ENCODE results near the gene MAP3K4.

Gene MAP3K4

GRCh38 chr6:161143663-161144430 is 152.3 kb downstream of the MAP3K4 start:
- no peak for DNase-seq (ENCODE audit: low spot score)

- DNase-seq (ENCODE audit: low spot score), result no peak
These were observed 158.6 kb downstream of the MAP3K4 start for GRCh38 chr6:161150136-161150535.

DNA sequence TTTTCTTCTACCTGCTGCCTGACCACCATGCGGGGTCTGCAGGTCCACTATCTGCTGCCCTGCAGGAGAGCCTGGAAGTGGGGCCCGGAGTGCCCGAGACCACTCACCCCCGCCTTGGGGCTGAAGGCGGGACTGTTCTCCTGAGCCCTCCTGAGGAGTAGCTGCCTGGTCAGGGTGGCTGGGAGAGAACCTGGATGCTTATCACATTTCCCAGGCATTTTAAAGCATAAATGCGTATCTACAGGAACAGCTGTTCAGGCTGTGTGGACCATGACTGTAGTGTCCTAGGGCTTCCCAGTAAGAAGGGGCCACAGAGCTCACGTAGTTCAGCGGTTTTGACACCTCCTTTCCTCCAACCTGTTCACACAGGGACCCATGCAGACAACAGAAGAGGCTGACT is 159.0 kb downstream of the MAP3K4 start:
- DNase-seq (ENCODE audit: low spot score), result no peak

DNA sequence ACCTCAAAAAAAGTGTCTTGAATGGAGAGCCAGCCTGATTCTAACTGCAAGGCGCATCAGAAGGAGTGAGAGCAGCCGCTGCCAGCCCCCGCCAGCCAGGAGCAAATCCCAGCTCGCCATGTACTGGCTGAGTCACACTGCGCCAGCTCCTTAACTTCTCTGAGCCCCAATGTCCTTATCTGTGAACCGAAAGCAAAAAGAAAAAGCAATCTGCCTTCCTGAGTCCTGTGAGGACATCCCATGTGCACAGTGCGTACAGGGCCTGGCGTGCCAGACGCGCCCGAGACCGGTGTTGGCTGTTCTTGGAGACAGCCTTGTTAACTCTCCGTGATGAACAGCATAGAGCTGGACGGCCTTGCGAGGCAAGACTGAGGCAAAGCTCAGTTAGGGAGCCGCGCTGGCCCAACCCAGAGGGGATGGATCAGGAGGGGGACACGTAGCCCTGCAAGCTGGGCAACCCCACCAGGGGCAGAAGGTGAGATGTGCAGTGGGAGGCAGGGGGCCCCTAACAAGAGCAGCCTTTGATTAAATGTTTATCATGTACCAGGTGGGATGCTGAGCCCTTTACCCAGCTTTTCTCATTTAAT is 159.6 kb downstream of the MAP3K4 start:
- no peak for DNase-seq (ENCODE audit: low spot score)

GRCh38 chr6:161151660-161152526 is 160.3 kb downstream of the MAP3K4 start:
- DNase-seq (ENCODE audit: low spot score), result no peak

GRCh38 chr6:161152527-161152862 is 160.9 kb downstream of the MAP3K4 start:
- DNase-seq (ENCODE audit: low spot score), result no peak

DNA sequence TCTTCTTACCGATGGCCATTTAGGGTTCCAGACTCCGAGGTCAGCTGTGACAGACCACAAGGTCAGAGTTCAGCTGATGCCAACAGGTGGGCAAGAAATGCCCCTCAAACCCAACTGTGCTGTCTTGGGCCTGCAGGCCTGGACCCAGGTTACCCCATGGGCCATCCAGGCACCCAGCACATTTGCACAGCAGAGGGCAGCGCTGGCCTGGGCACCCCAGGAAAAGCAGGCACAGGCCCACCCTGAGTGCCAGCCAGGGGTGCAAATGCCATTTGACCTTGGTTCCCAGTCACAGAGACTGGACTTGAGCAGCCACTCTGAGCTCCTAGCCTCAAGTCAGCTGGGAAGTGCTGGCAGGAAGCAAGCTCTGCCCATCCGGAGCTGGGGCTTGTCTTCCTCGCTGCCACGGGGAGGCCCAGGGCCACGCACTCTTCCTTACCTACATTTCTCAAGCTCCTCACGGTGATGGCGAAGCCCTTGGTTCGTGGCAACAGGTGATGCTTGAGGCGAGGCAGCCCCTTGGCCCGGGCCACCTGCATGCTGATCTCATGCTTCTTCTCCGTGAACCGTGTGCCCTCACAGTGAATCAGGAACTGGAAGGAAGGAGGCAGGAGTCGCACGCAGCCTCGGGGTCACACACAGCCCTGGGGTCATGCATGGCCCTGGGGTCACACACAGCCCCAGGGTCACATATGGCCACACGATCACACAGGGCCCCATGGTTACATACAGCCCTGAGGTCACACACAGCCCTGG is 161.5 kb downstream of the MAP3K4 start:
- DNase-seq (ENCODE audit: low spot score), result no peak

DNA sequence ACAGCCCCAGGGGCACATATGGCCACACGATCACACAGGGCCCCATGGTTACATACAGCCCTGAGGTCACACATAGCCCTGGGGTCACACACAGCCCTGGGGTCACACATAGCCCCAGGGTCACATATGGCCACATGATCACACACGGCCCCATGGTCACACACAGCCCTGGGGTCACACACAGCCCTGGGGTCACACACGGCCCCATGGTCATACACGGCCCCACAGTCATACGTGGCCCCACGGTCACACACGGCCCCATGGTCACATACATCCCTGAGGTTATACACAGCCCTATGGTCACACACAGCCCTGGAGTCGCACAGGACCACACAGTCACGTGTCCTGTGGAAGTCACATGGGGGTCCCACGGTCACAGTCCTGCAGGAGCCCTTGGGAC is 162.2 kb downstream of the MAP3K4 start:
- DNase-seq (ENCODE audit: low spot score), result no peak

DNA sequence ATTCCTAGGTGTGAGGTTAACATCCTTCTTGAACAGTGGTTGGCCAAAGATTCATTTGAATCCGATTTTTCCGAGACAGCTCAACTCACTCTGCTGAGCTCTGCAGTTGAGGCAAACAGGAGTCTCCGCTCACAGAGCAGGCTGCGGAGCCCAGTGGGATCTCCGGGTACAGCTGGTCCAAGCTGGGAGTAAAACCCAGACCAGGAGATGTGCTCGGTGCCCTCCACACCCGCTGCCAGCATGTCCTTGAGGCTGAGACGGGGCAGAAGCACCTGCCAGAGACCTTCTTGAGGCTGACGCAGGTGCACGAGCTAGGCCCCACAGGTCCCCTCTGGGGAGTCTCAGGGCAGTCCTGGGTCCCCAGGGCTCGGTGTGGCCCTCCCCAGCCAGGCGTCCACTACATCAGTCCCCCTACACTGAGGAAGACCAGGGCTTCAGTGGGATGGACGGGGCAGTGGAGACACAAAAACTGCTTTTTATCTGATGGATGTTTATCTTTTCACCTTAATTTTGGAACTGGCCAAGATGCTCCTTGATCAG is 163.3 kb downstream of the MAP3K4 start:
- no peak for DNase-seq (ENCODE audit: low spot score)

DNA sequence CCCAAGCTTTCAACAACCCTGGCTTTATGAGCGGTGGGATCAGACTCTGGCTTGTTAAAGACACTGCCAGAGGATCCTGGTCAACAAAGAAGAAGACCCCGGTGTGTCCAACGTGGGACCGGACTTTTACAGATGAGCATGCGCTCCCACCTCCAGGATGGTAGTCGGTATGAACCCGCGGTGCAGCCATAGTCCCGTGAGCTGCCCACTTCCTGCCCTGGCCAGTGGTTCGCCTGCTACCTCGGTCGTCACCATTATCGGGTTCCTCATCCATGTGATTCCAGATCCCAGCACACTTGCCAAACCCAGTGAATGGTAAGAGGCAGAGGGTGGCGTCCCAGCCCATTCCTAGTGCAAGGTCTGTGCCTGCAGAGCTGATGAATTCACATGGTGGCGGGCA is 169.6 kb downstream of the MAP3K4 start:
- DNase-seq (ENCODE audit: low spot score), result no peak

- DNase-seq (ENCODE audit: low spot score), result no peak
These were observed 170.5 kb downstream of the MAP3K4 start for GRCh38 chr6:161161889-161162624.

- DNase-seq (ENCODE audit: low spot score), result no peak
These were observed 171.2 kb downstream of the MAP3K4 start for GRCh38 chr6:161162722-161163121.

DNA sequence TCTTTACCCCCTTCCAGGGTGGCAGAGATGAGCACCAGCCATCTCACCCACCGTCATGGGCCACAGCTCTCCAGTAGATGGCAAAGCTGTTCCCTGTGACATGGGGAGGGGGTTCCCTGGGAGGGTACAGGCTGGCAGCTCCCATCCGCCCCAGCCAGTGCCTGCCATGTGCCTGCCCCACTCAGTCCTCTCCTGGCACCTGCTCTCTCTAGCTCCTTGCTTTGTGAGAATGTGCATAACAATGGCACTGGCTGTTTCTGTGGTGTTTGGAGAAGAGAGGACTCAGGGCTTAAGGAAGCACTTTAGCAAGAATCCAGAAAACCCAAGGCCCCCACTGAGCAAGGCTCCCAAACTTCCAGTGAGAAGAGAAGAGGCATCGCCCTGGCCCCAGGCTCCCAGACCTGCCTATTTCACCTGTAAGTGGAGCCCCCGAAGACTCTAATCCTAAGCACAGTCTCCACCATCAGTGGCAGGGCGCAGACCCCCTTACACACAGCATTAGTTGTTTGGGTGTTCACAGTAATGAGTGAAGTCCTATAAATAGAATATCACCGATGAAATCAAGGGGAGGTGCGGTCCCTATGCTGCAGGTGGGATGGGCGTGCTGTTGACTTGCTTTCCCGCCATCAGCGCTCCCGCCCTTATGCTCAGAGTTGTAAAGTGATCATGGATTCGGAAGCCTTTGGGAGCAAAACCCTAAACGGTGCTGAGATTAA is 172.1 kb downstream of the MAP3K4 start:
- no peak for DNase-seq (ENCODE audit: low spot score)

- no peak for DNase-seq (ENCODE audit: low spot score)
These were observed 172.6 kb downstream of the MAP3K4 start for GRCh38 chr6:161164182-161164625.

DNA sequence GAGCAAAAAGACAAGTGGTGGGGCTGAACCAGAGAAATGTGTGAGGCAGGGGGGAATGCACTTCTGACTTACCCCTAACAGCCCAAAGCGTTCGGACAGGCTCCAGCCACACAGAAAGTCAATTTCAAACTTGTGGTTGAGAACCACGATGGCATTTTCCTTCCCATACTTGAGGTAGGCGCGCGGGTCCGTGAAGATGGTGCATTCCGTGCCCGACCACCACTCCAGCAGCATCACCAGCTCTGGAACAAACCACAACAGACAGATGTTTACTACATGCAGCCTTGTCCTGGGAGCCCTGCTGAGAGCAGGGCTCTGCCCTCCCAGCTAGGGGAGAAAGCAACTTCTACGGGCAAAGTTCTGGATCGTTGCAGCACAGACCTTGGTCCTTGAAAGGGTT is 174.6 kb downstream of the MAP3K4 start:
- DNase-seq (ENCODE audit: low spot score), result no peak

- DNase-seq (ENCODE audit: low spot score), result no peak
These were observed 175.1 kb downstream of the MAP3K4 start for GRCh38 chr6:161166677-161167076.

Data from HuH-7.5 (cell line).